ENCODE results near the gene THSD7A.

DNA sequence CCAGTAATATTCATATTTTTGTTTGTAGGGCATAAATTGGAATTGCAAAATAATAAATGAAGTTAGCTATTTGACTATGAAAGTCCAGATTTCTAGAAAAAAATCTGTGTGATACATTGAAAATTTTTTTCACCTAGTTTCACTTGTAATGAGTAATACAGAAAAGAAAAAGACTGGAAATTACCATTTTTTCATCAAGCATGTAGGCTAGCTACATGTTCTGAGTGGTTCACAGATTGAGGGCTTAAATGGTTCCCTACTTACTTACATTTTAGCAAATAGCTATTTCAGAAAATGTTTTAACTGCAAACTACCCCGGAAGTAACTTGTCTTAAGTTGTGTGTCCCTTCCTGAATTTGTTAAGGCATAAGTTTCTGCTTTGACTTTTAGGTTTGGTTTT, 462.3 kb downstream of the THSD7A start:
- TF ChIP-seq, protein P1, sequence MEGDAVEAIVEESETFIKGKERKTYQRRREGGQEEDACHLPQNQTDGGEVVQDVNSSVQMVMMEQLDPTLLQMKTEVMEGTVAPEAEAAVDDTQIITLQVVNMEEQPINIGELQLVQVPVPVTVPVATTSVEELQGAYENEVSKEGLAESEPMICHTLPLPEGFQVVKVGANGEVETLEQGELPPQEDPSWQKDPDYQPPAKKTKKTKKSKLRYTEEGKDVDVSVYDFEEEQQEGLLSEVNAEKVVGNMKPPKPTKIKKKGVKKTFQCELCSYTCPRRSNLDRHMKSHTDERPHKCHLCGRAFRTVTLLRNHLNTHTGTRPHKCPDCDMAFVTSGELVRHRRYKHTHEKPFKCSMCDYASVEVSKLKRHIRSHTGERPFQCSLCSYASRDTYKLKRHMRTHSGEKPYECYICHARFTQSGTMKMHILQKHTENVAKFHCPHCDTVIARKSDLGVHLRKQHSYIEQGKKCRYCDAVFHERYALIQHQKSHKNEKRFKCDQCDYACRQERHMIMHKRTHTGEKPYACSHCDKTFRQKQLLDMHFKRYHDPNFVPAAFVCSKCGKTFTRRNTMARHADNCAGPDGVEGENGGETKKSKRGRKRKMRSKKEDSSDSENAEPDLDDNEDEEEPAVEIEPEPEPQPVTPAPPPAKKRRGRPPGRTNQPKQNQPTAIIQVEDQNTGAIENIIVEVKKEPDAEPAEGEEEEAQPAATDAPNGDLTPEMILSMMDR (IDR thresholded peaks at IDR 0.05; ENCODE audit: poor library complexity): no peak
- TF ChIP-seq EZH2phosphoT487 (IDR thresholded peaks at IDR 0.05; ENCODE audit: low read depth, severe bottlenecking, unreplicated experiment): no peak

All from hepatocyte (in vitro differentiated cells).